ENCODE data around the gene POMC.

DNA sequence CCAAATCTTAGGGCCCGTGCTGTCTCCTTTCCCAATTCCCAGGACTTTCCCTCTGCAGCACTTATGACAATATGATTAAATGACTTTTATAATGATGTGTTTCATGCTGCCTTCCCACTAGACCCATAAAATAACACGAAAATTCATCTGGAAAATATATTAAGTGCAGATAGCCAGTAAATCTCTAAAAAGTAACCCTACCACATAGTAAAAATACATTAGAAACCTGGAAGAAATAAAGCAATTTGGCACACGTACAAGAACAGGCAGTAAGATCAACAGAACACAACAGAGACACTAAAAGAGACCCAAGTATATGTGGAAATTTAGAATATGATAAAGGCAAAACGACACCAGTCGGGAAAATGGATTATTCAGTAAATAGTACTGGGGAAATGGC lies 30.2 kb upstream of the POMC start:
- TF ChIP-seq, protein P1, sequence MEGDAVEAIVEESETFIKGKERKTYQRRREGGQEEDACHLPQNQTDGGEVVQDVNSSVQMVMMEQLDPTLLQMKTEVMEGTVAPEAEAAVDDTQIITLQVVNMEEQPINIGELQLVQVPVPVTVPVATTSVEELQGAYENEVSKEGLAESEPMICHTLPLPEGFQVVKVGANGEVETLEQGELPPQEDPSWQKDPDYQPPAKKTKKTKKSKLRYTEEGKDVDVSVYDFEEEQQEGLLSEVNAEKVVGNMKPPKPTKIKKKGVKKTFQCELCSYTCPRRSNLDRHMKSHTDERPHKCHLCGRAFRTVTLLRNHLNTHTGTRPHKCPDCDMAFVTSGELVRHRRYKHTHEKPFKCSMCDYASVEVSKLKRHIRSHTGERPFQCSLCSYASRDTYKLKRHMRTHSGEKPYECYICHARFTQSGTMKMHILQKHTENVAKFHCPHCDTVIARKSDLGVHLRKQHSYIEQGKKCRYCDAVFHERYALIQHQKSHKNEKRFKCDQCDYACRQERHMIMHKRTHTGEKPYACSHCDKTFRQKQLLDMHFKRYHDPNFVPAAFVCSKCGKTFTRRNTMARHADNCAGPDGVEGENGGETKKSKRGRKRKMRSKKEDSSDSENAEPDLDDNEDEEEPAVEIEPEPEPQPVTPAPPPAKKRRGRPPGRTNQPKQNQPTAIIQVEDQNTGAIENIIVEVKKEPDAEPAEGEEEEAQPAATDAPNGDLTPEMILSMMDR (IDR thresholded peaks at IDR 0.05): no peak
- no peak for TF ChIP-seq EZH2phosphoT487 (IDR thresholded peaks at IDR 0.05)

All from neural progenitor cell (in vitro differentiated cells).